ENCODE measurements around the gene COL12A1. TPM values are rescaled to one million over a fixed set of nuclear protein-coding genes. Genes with fewer than 3 reads are reported as not detected.

COL12A1 gene
- total RNA-seq, 4 donors from 2014 or later: 10.9 to 65.9 (median 57.1) TPM

- TF ChIP-seq CTCF (IDR thresholded peaks at IDR 0.05) (no peak), POLR2A (IDR thresholded peaks at IDR 0.05) (no peak)
- H3K27ac ChIP-seq: no peak overlapping the region
- no peaks in the 10 kb centered on the region for H3K27me3 ChIP-seq
- H3K9me3 ChIP-seq: no peaks in the 10 kb centered on the region
- H3K36me3 ChIP-seq: no peaks in the 10 kb centered on the region
- DNase-seq: no peak
- no peaks in the 10 kb centered on the region for H3K4me1 ChIP-seq
- no peak overlapping the region for H3K4me3 ChIP-seq
These were observed 126.3 kb downstream of the COL12A1 start for GRCh38 chr6:75079589-75079988.

- H3K27me3 ChIP-seq: no peaks in the 10 kb centered on the region
- no peak for DNase-seq
- no peaks in the 10 kb centered on the region for H3K4me1 ChIP-seq
- TF ChIP-seq POLR2A (IDR thresholded peaks at IDR 0.05): no peak
- TF ChIP-seq CTCF (IDR thresholded peaks at IDR 0.05): no peak
- no peaks in the 10 kb centered on the region for H3K9me3 ChIP-seq
- no peak overlapping the region for H3K27ac ChIP-seq
- no peak overlapping the region for H3K4me3 ChIP-seq
- H3K36me3 ChIP-seq: no peaks in the 10 kb centered on the region
These were observed 128.2 kb downstream of the COL12A1 start for GRCh38 chr6:75077701-75078100.

DNA sequence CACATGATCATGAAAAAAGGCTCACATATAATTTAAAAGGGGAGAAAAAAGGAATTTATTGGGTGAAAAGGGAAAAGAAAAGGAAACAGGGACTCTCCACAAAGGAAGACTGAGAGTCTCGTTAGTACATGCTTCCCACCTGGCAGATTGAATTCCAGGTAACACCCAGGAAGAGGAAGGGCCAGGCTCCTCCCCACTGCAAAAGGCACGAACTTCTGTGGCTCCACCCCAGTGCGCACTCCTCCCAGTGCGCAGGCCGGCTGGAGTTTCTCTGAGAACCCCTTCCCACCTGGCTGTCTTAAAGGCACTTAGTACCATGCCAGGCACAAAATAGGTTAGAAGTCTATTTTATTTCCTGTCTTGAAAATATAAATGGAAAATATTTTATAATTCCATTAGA is 129.8 kb downstream of the COL12A1 start:
- no peaks in the 10 kb centered on the region for H3K9me3 ChIP-seq

DNA sequence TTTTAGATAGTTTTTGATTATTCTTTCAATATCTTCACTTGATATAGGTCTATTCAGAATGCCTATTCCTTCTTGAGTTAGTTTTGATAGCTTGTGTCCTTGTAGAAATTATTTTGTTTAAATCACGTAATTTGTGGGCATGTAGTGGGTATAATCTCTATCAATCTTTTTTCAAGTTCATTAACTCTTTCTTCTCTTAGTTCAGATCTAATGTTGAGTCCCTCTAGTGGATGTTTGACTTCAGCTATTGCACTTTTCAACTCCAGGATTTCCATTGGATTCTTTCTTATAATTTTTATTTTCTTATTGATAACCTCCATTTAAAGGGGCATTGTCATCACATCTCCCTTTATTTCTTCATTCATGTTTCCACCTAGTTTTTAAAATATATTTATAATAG is 135.6 kb downstream of the COL12A1 start:
- no peaks in the 10 kb centered on the region for H3K9me3 ChIP-seq
- H3K36me3 ChIP-seq: no peaks in the 10 kb centered on the region
- no peak overlapping the region for H3K27ac ChIP-seq
- TF ChIP-seq POLR2A (IDR thresholded peaks at IDR 0.05) (no peak), CTCF (IDR thresholded peaks at IDR 0.05) (no peak)
- H3K4me1 ChIP-seq: no peaks in the 10 kb centered on the region
- no peak for DNase-seq
- no peak overlapping the region for H3K4me3 ChIP-seq
- H3K27me3 ChIP-seq: no peaks in the 10 kb centered on the region

More for the DNA sequence above, 129.8 kb downstream of the COL12A1 start:
- Histone ChIP-seq H3K4me1 (no peaks in the 10 kb centered on the region), H3K27me3 (no peaks in the 10 kb centered on the region), H3K4me3 (no peak overlapping the region), H3K27ac (no peak overlapping the region), H3K36me3 (no peaks in the 10 kb centered on the region)
- no peak for DNase-seq
- TF ChIP-seq CTCF (IDR thresholded peaks at IDR 0.05): no peak
- TF ChIP-seq POLR2A (IDR thresholded peaks at IDR 0.05): no peak

GRCh38 chr6:75065523-75065922 is 140.3 kb downstream of the COL12A1 start:
- no peaks in the 10 kb centered on the region for H3K9me3 ChIP-seq
- DNase-seq: no peak
- H3K27ac ChIP-seq: no peak overlapping the region
- H3K4me1 ChIP-seq: no peaks in the 10 kb centered on the region
- H3K4me3 ChIP-seq: no peak overlapping the region
- TF ChIP-seq CTCF (IDR thresholded peaks at IDR 0.05) (no peak), POLR2A (IDR thresholded peaks at IDR 0.05) (no peak)
- no peaks in the 10 kb centered on the region for H3K36me3 ChIP-seq
- H3K27me3 ChIP-seq: no peaks in the 10 kb centered on the region

GRCh38 chr6:75052491-75052890 is 153.4 kb downstream of the COL12A1 start:
- H3K4me1 ChIP-seq: no peaks in the 10 kb centered on the region
- no peaks in the 10 kb centered on the region for H3K27me3 ChIP-seq
- H3K27ac ChIP-seq: no peak overlapping the region
- no peak for DNase-seq
- TF ChIP-seq CTCF (IDR thresholded peaks at IDR 0.05) (no peak), POLR2A (IDR thresholded peaks at IDR 0.05) (no peak)
- H3K4me3 ChIP-seq: no peak overlapping the region
- no peaks in the 10 kb centered on the region for H3K36me3 ChIP-seq
- no peaks in the 10 kb centered on the region for H3K9me3 ChIP-seq

Data from Peyer's patch (tissue), 4 donors.